ENCODE data around the gene PRRC2B.

The PRRC2B gene

GRCh38 chr9:131409458-131409992 lies 15.6 kb downstream of the PRRC2B start:
- DNase-seq (ENCODE audit: low read depth), result no peak

- DNase-seq (ENCODE audit: low read depth), result peak; percentile 83
Measured at GRCh38 chr9:131410044-131410491, 16.2 kb downstream of the PRRC2B start.

DNA sequence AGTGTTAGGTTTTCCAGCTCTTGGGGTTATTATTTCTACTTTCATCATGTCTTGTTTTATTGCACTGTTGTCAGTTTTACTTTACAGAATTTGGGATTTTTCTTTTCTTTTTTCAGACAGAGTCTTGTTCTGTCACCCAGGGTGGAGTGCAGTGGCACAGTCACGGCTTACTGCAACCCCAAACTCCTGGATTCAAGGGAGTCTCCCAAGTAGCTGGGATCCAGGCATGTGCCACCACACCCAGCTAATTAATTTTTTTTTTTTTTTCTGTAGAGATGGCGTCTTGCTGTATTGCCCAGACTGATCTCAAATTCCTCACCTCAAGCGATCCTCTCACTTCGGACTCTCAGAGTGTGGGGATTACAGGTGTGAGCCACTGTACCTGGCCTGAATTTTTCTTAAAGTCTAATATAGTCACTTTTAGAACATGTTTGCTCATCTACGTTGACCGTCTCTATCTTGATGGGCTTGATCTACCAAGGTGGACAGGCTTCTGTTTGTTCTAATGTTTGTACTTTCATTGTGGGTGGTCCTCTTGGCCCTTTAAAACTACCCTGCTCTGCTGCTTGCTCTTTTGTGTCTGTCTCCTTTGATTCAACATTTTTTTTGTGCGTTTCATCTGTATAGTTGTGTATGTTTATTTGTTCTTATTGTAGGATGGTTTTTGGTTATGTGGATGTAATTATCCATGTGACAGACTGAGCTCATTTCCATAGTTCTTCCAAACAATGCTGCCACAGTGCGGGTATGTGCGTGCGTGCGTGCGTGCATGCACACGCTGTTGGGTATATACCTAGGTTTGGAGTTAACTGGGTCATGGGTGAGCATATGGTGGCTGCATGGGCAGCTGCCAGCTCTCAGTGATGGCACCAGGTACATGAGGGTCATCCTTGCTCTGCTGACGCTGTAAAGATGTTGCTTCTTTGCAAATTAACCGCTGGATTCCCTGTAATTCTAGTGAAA lies 18.1 kb downstream of the PRRC2B start:
- DNase-seq (ENCODE audit: low read depth), result no peak

GRCh38 chr9:131416509-131416908 lies 22.6 kb downstream of the PRRC2B start:
- DNase-seq (ENCODE audit: low read depth), result no peak

- DNase-seq (ENCODE audit: low read depth), result no peak
Measured at GRCh38 chr9:131417264-131418142, 23.6 kb downstream of the PRRC2B start.

GRCh38 chr9:131418143-131419025 lies 24.5 kb downstream of the PRRC2B start:
- no peak for DNase-seq (ENCODE audit: low read depth)

GRCh38 chr9:131419026-131419614 lies 25.2 kb downstream of the PRRC2B start:
- DNase-seq (ENCODE audit: low read depth), result peak; percentile 55

DNA sequence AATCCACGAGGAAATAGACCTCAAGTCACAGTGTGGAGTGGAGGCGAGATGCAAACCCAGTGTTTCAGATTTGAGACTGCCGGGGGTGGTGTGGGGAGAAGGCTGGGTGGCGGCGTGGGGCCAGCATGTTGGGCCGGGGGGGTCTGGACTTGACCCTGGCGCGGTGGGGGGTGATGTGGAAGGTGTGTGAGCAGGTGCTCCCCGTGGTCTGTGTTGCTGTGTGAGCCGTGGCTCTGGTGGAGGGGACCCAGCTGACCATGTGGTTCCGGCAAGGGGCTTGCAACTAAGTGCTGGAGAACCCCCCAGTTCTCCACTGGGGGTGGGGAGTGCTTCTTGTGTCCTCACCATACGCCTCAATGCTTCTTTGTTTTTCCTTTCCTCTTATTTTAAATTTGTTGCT lies 25.8 kb downstream of the PRRC2B start:
- DNase-seq (ENCODE audit: low read depth), result no peak

DNA sequence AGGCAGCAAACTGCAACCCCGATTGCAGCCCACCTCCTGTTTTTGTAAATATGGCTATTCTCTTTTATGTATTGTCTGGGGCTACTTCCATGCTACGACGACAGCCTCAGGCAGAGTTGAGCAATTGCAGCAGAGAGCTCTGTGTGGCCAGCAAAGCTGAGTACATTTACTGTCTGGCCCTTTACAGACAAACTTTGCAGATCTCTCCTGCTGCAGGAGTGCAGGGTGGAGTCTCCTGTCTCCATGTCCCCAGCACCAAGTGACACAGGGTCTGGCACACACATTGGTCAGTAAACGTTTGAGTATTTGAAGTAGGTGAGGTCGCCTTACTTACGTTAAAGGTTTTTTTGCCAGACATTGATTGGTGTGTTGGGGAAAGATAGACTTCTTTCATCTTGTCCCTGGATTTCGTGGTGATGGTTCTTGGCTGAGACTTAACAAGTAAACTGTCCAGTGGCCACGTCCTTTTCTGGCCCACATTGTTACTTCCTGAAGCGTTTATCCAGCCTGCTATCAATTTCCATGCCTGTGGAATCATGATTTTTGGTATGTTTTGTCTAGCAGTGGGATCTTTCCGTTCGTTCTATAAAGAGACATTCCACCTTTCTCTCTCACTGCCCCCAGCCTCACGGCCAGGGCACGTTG lies 27.2 kb downstream of the PRRC2B start:
- DNase-seq (ENCODE audit: low read depth), result peak; percentile 58

DNA sequence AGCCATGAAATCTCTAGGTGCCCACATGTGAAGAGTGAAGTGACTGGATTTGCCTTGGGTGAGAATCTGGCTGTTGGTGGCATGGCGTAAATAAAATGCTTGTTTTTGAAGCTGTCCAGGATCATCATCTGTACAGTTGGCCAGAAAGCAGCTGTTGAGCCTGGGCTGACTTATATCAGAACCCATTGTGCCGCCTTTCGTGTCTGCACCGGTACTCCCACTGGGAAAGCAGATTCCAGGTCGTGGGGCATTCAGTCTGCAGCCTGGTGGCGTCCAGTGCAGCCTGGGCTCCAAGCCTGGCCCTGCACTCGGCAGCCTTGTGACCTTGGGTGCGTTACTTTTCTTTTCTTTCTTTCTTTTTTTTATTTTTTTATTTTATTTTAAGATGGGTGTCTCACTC lies 27.8 kb downstream of the PRRC2B start:
- no peak for DNase-seq (ENCODE audit: low read depth)

DNA sequence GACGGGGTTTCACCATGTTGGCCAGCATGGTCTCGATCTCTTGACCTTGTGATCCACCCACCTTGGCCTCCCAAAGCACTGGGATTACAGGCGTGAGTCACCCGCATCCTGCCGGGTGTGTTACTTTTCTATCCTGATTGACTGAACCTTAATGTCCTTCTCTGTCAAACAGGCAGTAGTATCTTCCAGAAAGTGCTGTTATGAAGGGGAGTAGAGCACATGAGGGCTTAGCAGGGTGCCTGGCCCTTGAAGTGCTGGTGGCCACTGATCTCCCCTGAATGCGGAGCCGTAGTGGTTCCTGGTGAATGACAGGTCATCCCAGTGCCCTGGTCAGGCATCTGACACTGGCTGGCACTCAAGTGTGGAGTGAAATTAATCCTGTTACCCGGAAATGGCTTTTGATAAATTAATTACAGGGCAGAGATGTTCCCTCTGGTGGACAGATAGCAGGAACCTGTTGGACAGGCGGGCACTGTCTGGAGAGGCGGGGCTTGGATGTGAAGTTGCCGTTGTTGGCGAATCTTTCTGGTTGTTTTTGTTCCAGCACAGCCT lies 28.4 kb downstream of the PRRC2B start:
- no peak for DNase-seq (ENCODE audit: low read depth)

GRCh38 chr9:131423171-131423581 lies 29.3 kb downstream of the PRRC2B start:
- peak; percentile 87 for DNase-seq (ENCODE audit: low read depth)

GRCh38 chr9:131426545-131426944 lies 32.7 kb downstream of the PRRC2B start:
- no peak for DNase-seq (ENCODE audit: low read depth)

DNA sequence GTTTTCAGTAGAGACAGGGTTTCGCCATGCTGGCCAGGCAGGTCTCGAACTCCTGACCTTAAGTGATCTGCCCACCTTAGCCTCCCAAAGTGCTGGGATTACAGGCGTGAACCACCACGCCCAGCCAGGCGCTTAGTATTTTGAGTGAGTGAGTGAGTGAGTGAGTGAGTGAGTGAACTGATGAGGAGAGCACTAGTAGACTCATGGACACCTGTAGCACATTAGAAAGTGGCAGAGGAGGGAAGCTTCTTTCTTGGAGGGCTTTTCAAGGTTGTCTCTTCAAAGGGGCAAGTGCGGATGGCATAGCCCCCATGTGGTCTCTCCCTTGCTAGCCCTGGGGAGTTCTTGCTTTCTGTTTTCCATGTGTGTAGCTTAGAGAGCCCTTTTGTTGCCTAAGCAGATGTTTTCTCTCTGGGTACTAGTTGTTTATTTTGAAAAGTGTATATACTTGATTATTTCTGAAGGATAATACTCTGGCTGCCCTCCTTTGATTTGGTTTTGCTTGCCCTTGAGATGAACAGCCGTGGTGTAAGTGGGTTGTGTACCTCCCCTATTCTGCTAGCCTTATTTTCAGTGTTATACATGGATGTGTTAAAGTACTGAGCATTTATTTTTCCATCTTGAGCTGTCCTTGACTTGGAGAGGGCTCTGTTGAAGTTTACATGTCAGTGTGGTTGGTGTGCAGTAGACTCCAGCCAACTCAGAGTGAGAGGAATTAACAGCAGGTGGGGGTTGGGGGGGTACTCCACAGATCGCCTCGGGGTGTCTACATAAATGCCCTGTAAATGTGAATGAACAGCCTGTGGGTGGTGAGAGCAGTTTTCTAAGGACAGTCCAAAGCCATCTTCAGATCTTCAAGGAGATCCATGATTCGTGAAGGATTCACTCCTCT lies 35.5 kb downstream of the PRRC2B start:
- DNase-seq (ENCODE audit: low read depth), result no peak

GRCh38 chr9:131432050-131432449 lies 38.2 kb downstream of the PRRC2B start:
- no peak for DNase-seq (ENCODE audit: low read depth)

DNA sequence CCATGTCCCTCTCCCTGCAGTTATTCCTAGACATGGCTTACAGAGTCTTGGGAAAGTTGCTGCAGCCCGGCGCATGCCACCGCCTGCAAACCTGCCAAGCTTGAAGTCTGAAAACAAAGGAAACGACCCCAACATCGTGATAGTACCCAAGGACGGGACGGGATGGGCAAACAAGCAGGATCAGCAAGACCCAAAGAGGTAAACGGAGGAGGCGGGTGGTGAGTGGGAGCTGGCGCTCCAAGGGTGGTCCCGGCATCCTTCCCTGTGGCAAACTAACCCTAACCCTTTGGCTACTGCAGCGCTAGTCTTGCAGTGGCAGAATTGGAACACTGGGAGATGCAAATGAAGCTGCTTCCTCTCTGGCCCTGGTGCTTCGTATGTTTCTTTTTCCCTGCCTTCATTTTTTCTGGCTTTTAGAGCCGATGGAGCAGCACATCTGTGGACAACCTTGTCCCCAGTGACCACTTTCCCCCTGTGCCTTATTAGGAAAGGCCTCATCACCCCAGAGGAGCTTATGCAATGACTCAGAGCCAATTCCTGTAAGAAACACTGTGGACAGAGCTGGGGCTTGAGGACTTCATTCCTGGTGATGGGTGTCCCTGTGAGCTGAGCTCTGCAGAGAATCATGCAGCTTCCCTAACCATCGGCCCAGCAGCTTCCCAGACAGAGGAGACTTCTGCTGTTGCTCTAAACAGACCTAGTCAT lies 38.9 kb downstream of the PRRC2B start:
- DNase-seq (ENCODE audit: low read depth), result peak; percentile 71

GRCh38 chr9:131433302-131433854 lies 39.5 kb downstream of the PRRC2B start:
- no peak for DNase-seq (ENCODE audit: low read depth)

GRCh38 chr9:131434673-131435072 lies 40.8 kb downstream of the PRRC2B start:
- DNase-seq (ENCODE audit: low read depth), result no peak
